Kidney epithelial cell (primary cell): Measurements from ENCODE around the gene SUN1. TPM values are rescaled to one million over a fixed set of nuclear protein-coding genes. Genes with fewer than 3 reads are reported as not detected.
"Not testable (repeated sequence)": the region's sequence is repeated elsewhere in the genome, so short reads cannot be mapped to it uniquely, and the experiment has no call there.

Experiments
- DNase-seq: peaks from one replicate; pipeline ENCODE4 v3.0.0-alpha.2; 2010; ENCODE audit warnings: low read depth
- H3K27me3 ChIP-seq: 2 replicates; pipeline ENCODE4 v1.6.0; 2011; ENCODE audit warnings: low read length; ENCODE audit not compliant: control insufficient read depth, insufficient read depth
- H3K36me3 ChIP-seq: 2 replicates; pipeline ENCODE4 v1.5.1; 2011; ENCODE audit warnings: low read length; ENCODE audit not compliant: control insufficient read depth, insufficient read depth
- H3K4me3 ChIP-seq: 2 replicates; pipeline ENCODE4 v1.5.1; 2011; ENCODE audit warnings: low read depth, mild to moderate bottlenecking, control low read depth, low read length
- CTCF ChIP-seq: IDR thresholded peaks from 2 replicates; pipeline ENCODE4 v1.5.1; 2011; ENCODE audit warnings: mild to moderate bottlenecking, moderate library complexity, low read length, control low read depth, inconsistent platforms; ENCODE audit not compliant: insufficient read depth, poor library complexity, severe bottlenecking
- total RNA-seq: library from RNA; depleted of rRNA; stranded (reverse); fragments of >200 nt; gene quantifications from 2 replicates; pipeline ENCODE4 v1.2.3, GENCODE V29; 2015

The SUN1 gene
- total RNA-seq, 1 donor from 2014 or later = 192 TPM

DNA sequence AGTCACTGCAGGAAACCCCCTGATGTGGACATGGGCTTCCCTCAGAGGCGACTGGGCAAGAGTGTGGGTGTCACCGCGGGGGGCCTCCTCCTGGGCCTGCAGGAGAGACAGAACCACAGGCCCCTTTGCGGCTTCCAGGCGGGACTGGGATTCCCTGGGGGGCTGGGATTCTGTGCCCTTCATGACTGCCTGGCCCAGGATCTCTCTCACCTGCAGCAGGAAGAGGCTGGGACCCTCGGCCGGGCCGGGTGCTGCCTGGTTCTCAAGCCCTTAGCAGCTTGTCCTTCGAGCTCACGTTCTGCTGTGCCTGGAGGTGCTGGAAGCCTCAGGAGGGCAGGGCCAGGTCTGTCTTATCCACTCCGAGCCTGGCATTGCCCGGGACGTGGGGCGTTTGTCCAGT, 11.8 kb downstream of the SUN1 start:
- TF ChIP-seq CTCF = no peak
- DNase-seq = no peak
- H3K27me3 ChIP-seq = no peaks in the 10 kb centered on the region
- H3K36me3 ChIP-seq = no peaks in the 10 kb centered on the region
- H3K4me3 ChIP-seq = no peak overlapping the region

DNA sequence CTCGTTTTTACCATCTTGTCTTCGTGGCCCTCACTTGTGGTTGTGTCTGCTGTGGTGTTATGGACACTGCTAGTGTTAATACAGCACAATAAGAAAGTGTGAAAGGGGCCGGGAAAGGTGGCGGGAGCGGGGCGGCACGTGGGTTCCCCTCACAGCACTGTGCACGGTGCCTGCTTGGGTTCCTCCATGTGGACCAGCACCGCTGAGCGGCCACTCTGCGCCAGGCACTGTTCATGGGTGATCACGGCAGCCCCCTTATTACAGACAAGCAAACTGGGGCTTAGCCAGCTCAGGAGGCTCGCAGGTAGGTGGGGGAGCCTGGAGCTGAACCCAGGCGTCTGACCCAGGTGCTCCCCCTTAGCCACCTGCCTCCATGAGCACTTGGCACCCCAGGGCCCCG, 12.2 kb downstream of the SUN1 start:
- peaks cover 2% of the 10 kb centered on the region for H3K36me3 ChIP-seq
- no peak overlapping the region for H3K4me3 ChIP-seq
- no peaks in the 10 kb centered on the region for H3K27me3 ChIP-seq
- TF ChIP-seq CTCF = no peak
- no peak for DNase-seq

- peaks cover 4% of the 10 kb centered on the region for H3K36me3 ChIP-seq
- TF ChIP-seq CTCF = no peak
- H3K4me3 ChIP-seq = no peak overlapping the region
- DNase-seq = no peak
- no peaks in the 10 kb centered on the region for H3K27me3 ChIP-seq
Measured at GRCh38 chr7:845091-845490, 12.8 kb downstream of the SUN1 start.

GRCh38 chr7:845731-846130, 13.5 kb downstream of the SUN1 start:
- Histone ChIP-seq H3K36me3 (peaks cover 4% of the 10 kb centered on the region), H3K4me3 (no peak overlapping the region), H3K27me3 (no peaks in the 10 kb centered on the region)
- no peak for DNase-seq
- no peak for TF ChIP-seq CTCF

DNA sequence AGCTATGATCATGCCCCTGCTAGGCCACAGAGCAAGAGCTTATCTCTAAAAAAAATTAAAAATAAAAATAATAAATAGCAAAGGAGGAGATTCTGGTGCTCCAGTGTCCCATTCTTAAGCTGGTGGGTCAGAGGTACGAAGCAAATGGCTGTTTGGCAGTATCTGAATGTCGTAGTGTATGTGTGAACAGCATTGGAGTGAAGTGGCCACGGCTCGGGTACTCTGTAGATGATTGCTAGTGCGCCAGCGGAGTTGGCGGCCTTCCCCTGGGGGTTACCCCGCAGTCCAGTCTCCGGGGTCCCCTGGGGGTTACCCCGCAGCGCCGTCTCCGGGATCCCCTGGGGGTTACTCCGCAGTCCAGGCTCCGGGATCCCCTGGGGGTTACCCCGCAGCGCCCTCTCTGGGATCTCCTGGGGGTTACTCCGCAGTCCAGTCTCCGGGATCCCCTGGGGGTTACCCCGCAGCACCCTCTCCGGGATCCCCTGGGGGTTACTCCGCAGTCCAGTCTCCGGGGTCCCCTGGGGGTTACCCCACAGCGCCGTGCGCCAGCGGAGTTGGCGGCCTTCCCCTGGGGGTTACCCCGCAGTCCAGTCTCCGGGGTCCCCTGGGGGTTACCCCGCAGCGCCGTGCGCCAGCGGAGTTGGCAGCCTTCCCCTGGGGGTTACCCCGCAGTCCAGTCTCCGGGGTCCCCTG, 14.8 kb downstream of the SUN1 start:
- not testable (repeated sequence) for H3K27me3 ChIP-seq, H3K36me3 ChIP-seq, H3K4me3 ChIP-seq, DNase-seq

- H3K4me3 ChIP-seq, H3K36me3 ChIP-seq, H3K27me3 ChIP-seq, DNase-seq: not testable (repeated sequence)
Measured at GRCh38 chr7:847728-848127, 15.5 kb downstream of the SUN1 start.

- Histone ChIP-seq H3K36me3 (peaks cover 6% of the 10 kb centered on the region), H3K27me3 (no peaks in the 10 kb centered on the region), H3K4me3 (no peak overlapping the region)
- TF ChIP-seq CTCF = no peak
- no peak for DNase-seq
Measured at GRCh38 chr7:849145-849544, 16.9 kb downstream of the SUN1 start.
